ENCODE measurements around the gene NDE1. TPM values are rescaled to one million over a fixed set of nuclear protein-coding genes. Genes with fewer than 3 reads are reported as not detected.

The NDE1 gene
- total RNA-seq, 4 donors from 2014 or later = 15.1 to 323 (median 36.1) TPM

- Histone ChIP-seq H3K4me3 (no peak overlapping the region), H3K27me3 (no peaks in the 10 kb centered on the region), H3K36me3 (peaks cover 0 to 96% (median 0%) of the 10 kb centered on the region in 3 donors), H3K27ac (no peak overlapping the region), H3K9me3 (no peaks in the 10 kb centered on the region), H3K4me1 (no peaks in the 10 kb centered on the region)
- DNase-seq = no peak
- TF ChIP-seq POLR2A (IDR thresholded peaks at IDR 0.05) = no peak
Measured at GRCh38 chr16:15609286-15609649, 40.8 kb upstream of the NDE1 start.

GRCh38 chr16:15610369-15610871 lies 39.6 kb upstream of the NDE1 start:
- Histone ChIP-seq H3K4me3 (no peak overlapping the region), H3K9me3 (no peaks in the 10 kb centered on the region), H3K27me3 (no peaks in the 10 kb centered on the region), H3K4me1 (no peaks in the 10 kb centered on the region), H3K36me3 (peaks cover 0 to 94% (median 0%) of the 10 kb centered on the region in 3 donors), H3K27ac (no peak overlapping the region)
- DNase-seq = no peak
- TF ChIP-seq CTCF (IDR thresholded peaks at IDR 0.05) (no peak), POLR2A (IDR thresholded peaks at IDR 0.05) (no peak)

GRCh38 chr16:15611610-15612009 lies 38.4 kb upstream of the NDE1 start:
- no peak overlapping the region for H3K27ac ChIP-seq
- peaks cover 0 to 97% (median 0%) of the 10 kb centered on the region in 3 donors for H3K36me3 ChIP-seq
- H3K27me3 ChIP-seq = no peaks in the 10 kb centered on the region
- no peak for DNase-seq
- no peaks in the 10 kb centered on the region for H3K4me1 ChIP-seq
- no peak overlapping the region for H3K4me3 ChIP-seq
- TF ChIP-seq CTCF (IDR thresholded peaks at IDR 0.05) (no peak), POLR2A (IDR thresholded peaks at IDR 0.05) (no peak)
- H3K9me3 ChIP-seq = no peaks in the 10 kb centered on the region

GRCh38 chr16:15613676-15614075 lies 36.4 kb upstream of the NDE1 start:
- peaks cover 0 to 98% (median 0%) of the 10 kb centered on the region in 3 donors for H3K36me3 ChIP-seq
- no peaks in the 10 kb centered on the region for H3K9me3 ChIP-seq
- H3K27ac ChIP-seq = no peak overlapping the region

GRCh38 chr16:15616012-15616411 lies 34.0 kb upstream of the NDE1 start:
- no peak overlapping the region for H3K4me3 ChIP-seq
- peaks cover 0 to 98% (median 2%) of the 10 kb centered on the region in 3 donors for H3K36me3 ChIP-seq
- H3K27ac ChIP-seq = no peak overlapping the region
- DNase-seq = no peak
- no peaks in the 10 kb centered on the region for H3K27me3 ChIP-seq
- TF ChIP-seq CTCF (IDR thresholded peaks at IDR 0.05) (no peak), POLR2A (IDR thresholded peaks at IDR 0.05) (no peak)
- H3K9me3 ChIP-seq = no peaks in the 10 kb centered on the region
- H3K4me1 ChIP-seq = no peaks in the 10 kb centered on the region

More at GRCh38 chr16:15613676-15614075, 36.4 kb upstream of the NDE1 start:
- Histone ChIP-seq H3K27me3 (no peaks in the 10 kb centered on the region), H3K4me3 (no peak overlapping the region), H3K4me1 (no peaks in the 10 kb centered on the region)
- no peak for DNase-seq
- TF ChIP-seq POLR2A (IDR thresholded peaks at IDR 0.05) (no peak), CTCF (IDR thresholded peaks at IDR 0.05) (no peak)

GRCh38 chr16:15616475-15617165 lies 33.4 kb upstream of the NDE1 start:
- Histone ChIP-seq H3K36me3 (peaks cover 0 to 98% (median 2%) of the 10 kb centered on the region in 3 donors), H3K9me3 (no peaks in the 10 kb centered on the region), H3K4me3 (no peak overlapping the region), H3K27me3 (no peaks in the 10 kb centered on the region), H3K4me1 (no peaks in the 10 kb centered on the region), H3K27ac (no peak overlapping the region)
- TF ChIP-seq POLR2A (IDR thresholded peaks at IDR 0.05) (no peak), CTCF (IDR thresholded peaks at IDR 0.05) (no peak)
- DNase-seq = no peak
